CD4-positive, alpha-beta T cell (primary cell): ENCODE measurements around the gene ANKRD16. TPM values are rescaled to one million over a fixed set of nuclear protein-coding genes. Genes with fewer than 3 reads are reported as not detected.

Source experiments
- ATAC-seq: fragments of 200-7000 bp; cut with Tn5 transposase; one replicate; pipeline ENCODE4 v1.10.0; 2022; ENCODE audit warnings: mild to moderate bottlenecking; ENCODE audit not compliant: poor library complexity
- CTCF ChIA-PET: fragments of 350-600 bp; sonication (Branson Sonifier 250); formaldehyde crosslinking; loops from one replicate; lab custom pipeline; 2021; ENCODE audit warnings: antibody characterized with exemption, inconsistent platforms; lab: Charles Lee
- POLR2A ChIA-PET: fragments of 350-600 bp; sonication (Branson Sonifier 250); formaldehyde crosslinking; loops from one replicate; lab custom pipeline; 2021; ENCODE audit warnings: antibody characterized with exemption, inconsistent platforms; lab: Charles Lee
- DNase-seq, 14 experiments: peaks; one replicate each; pipeline ENCODE4 v3.0.0-alpha.2; 2013 to 2020; ENCODE audit warnings: mixed read lengths in 2 of 14
- H3K27ac ChIP-seq, 2 donors: one replicate each; pipeline versions ENCODE4 v1.5.1 to v1.7.0; 2013; ENCODE audit warnings: low read length in 2 of 2, low read depth in 1 of 2, mild to moderate bottlenecking in 1 of 2
- H3K27me3 ChIP-seq, 2 experiments: 1 replicate in 1 of 2; 2 replicates in 1 of 2; pipeline versions ENCODE4 v1.6.1 to v1.7.0; 2013; ENCODE audit warnings: low read length in 2 of 2, control low read depth in 1 of 2, mild to moderate bottlenecking in 1 of 2, moderate library complexity in 1 of 2; ENCODE audit not compliant: insufficient read depth in 2 of 2, control insufficient read depth in 1 of 2
- H3K36me3 ChIP-seq: one replicate; pipeline ENCODE4 v1.6.1; 2013; ENCODE audit warnings: low read length, control low read depth; ENCODE audit not compliant: insufficient read depth
- H3K4me1 ChIP-seq: one replicate; pipeline ENCODE4 v1.6.1; 2013; ENCODE audit warnings: low read length, control low read depth; ENCODE audit not compliant: insufficient read depth
- H3K4me3 ChIP-seq: one replicate; pipeline ENCODE4 v1.5.1; 2013; ENCODE audit warnings: mild to moderate bottlenecking, low read length, moderate library complexity
- H3K9me3 ChIP-seq, 2 experiments: 1 replicate in 1 of 2; 2 replicates in 1 of 2; pipeline versions ENCODE4 v1.6.1 to v1.7.0; 2013; ENCODE audit warnings: low read length in 2 of 2, mild to moderate bottlenecking in 2 of 2, control low read depth in 1 of 2, moderate library complexity in 1 of 2; ENCODE audit not compliant: control insufficient read depth in 1 of 2, insufficient read depth in 1 of 2
- H3K27ac Mint-ChIP-seq: one replicate; pipeline ENCODE4 v1.8.0; 2020; ENCODE audit warnings: mixed read lengths
- H3K27me3 Mint-ChIP-seq: one replicate; pipeline ENCODE4 v1.8.0; 2021; ENCODE audit warnings: mixed read lengths
- H3K36me3 Mint-ChIP-seq: one replicate; pipeline ENCODE4 v1.8.0; 2021; ENCODE audit warnings: low read depth, mixed read lengths
- H3K4me1 Mint-ChIP-seq: one replicate; pipeline ENCODE4 v1.8.0; 2021; ENCODE audit warnings: low read depth, mixed read lengths
- H3K4me3 Mint-ChIP-seq: one replicate; pipeline ENCODE4 v1.8.0; 2020; ENCODE audit warnings: mild to moderate bottlenecking, mixed read lengths
- H3K9me3 Mint-ChIP-seq: one replicate; pipeline ENCODE4 v1.8.0; 2020; ENCODE audit warnings: mixed read lengths
- intact Hi-C, 2 experiments: fragments of 100-400 bp; cut with DNase I in 1 of 2; cut with micrococcal nuclease in 1 of 2; formaldehyde crosslinking; loops; one replicate each; pipeline versions ENCODE4 v1.15.1 to v1.9.0; 2023 to 2025; cut with DNase I, micrococcal nuclease
- total RNA-seq, 174 experiments: library from RNA in 2 of 174; stranded (reverse) in 2 of 174; gene quantifications; one replicate each; pipeline ENCODE4 v1.2.3 and lab custom pipeline; 2021 to 2026
- TF ChIP-seq, protein P1 (sequence below): fragments of 200-600 bp; IDR thresholded peaks from one replicate; pipeline ENCODE4 v1.8.0; 2022; ENCODE audit warnings: antibody characterized with exemption, mild to moderate bottlenecking

Gene ANKRD16
- total RNA-seq, 2 experiments from 2014 or later, result 1.4 to 1.8 TPM

DNA sequence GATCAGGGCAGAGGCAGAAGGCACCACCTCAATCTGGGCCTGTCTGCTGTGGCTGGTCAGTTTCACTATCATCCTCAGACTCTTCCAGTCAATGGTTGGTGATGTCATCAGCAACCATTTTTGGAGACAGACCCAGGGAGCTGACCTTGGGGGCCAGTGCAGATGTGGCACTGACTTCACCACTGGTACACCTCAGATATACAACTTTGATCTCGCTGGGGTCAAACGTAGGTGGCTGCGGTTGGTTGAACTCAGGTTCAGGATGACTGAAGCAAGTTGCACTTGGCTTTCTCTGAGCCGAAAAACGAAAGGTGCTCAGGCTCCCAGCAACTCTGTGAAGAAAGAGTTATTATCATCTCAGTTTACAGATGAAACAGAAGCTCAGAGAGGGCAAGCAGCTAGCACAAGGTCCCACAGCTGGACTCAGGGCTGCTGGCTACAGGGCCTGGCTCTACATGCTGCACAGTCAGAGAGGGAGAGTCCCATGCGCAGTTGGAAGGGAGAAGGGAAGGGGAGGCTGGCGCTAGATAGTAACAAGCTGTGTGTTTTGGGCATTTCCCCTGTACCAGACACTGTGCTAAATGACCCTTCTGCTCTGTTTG lies 27.2 kb downstream of the ANKRD16 start:
- CTCF ChIA-PET, result no interaction called here
- Histone ChIP-seq H3K4me1 (no peaks in the 10 kb centered on the region), H3K27ac (no peak overlapping the region), H3K36me3 (peaks cover 3% of the 10 kb centered on the region), H3K9me3 (no peaks in the 10 kb centered on the region), H3K4me3 (no peak overlapping the region), H3K27me3 (no peaks in the 10 kb centered on the region)
- no peaks in the 10 kb centered on the region for H3K36me3 Mint-ChIP-seq
- H3K27me3 Mint-ChIP-seq, result no peaks in the 10 kb centered on the region
- intact Hi-C loops, result no loop called here
- H3K27ac Mint-ChIP-seq, result no peak overlapping the region
- DNase-seq, result no peak
- H3K9me3 Mint-ChIP-seq, result no peaks in the 10 kb centered on the region
- TF ChIP-seq, protein P1, sequence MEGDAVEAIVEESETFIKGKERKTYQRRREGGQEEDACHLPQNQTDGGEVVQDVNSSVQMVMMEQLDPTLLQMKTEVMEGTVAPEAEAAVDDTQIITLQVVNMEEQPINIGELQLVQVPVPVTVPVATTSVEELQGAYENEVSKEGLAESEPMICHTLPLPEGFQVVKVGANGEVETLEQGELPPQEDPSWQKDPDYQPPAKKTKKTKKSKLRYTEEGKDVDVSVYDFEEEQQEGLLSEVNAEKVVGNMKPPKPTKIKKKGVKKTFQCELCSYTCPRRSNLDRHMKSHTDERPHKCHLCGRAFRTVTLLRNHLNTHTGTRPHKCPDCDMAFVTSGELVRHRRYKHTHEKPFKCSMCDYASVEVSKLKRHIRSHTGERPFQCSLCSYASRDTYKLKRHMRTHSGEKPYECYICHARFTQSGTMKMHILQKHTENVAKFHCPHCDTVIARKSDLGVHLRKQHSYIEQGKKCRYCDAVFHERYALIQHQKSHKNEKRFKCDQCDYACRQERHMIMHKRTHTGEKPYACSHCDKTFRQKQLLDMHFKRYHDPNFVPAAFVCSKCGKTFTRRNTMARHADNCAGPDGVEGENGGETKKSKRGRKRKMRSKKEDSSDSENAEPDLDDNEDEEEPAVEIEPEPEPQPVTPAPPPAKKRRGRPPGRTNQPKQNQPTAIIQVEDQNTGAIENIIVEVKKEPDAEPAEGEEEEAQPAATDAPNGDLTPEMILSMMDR, result no peak
- no peaks in the 10 kb centered on the region for H3K4me1 Mint-ChIP-seq
- no peak for ATAC-seq
- no peak overlapping the region for H3K4me3 Mint-ChIP-seq
- POLR2A ChIA-PET, result no interaction called here

DNA sequence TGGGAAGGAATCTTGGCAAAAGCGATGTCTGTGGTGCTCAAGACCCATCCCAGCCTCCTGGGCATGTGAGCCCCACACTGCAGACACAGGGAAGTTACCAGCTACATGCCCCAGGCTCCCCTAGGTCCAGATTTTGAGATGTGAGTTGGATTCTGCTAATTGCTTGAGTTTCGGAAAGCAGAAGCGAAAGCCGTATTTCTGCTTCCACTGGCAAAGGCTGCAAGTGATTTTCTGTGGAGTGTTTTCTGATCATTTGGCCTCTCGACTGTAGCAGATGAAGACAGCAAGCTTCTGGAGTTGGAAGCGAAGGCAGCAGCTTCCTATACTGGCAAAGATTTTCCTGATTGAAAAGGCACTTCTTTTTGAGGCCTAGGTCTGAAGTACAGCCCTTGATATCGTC lies 29.6 kb downstream of the ANKRD16 start:
- no peak overlapping the region for H3K4me3 Mint-ChIP-seq
- no peaks in the 10 kb centered on the region for H3K9me3 ChIP-seq
- H3K27me3 Mint-ChIP-seq, result no peaks in the 10 kb centered on the region
- no peaks in the 10 kb centered on the region for H3K4me1 ChIP-seq
- H3K27me3 ChIP-seq, result no peaks in the 10 kb centered on the region
- H3K4me3 ChIP-seq, result no peak overlapping the region
- no peaks in the 10 kb centered on the region for H3K9me3 Mint-ChIP-seq
- H3K36me3 ChIP-seq, result peaks cover 3% of the 10 kb centered on the region
- no peaks in the 10 kb centered on the region for H3K36me3 Mint-ChIP-seq
- POLR2A ChIA-PET, result no interaction called here
- intact Hi-C loops, result no loop called here
- TF ChIP-seq, protein P1, result no peak
- no peak overlapping the region for H3K27ac ChIP-seq
- no peaks in the 10 kb centered on the region for H3K4me1 Mint-ChIP-seq
- DNase-seq (no peak), ATAC-seq (no peak)
- CTCF ChIA-PET, result interaction anchor here (0.6 kb wide), 1 partner anchor 1308 kb away, joined by 3 read pairs; no protein-coding TSS in a partner anchor
- no peak overlapping the region for H3K27ac Mint-ChIP-seq

DNA sequence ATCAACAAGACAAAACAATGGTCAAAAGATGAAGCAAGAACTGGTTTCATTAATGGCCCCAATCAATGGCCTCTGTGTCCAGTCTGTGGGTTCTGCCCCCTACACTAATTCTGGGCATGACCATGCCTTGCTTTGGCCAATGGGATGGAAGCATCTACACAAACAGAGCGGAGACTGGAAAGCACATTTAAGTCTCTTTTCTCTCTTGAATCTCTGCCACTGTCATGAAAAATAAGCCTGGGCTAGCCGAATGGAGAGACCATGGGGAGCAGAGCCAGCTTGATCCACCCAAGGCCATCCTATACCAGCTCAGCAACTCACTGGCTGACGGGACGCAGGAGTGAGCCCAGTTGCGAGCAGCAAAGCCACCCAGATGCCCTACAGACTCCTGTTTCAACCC lies 30.9 kb downstream of the ANKRD16 start:
- ChIA-PET CTCF (interaction anchor here (0.8 to 1.2 kb wide), 2 partner anchors 96 to 236 kb away, joined by 3 read pairs; no protein-coding TSS in a partner anchor), POLR2A (interaction anchor here (0.8 kb wide), 1 partner anchor 31 kb away, joined by 3 read pairs; the partner anchor contains the start of genes ANKRD16 and FBH1)
- ATAC-seq (no peak), DNase-seq (no peak)
- Mint-ChIP-seq H3K4me3 (no peak overlapping the region), H3K4me1 (no peaks in the 10 kb centered on the region), H3K27ac (no peak overlapping the region), H3K36me3 (no peaks in the 10 kb centered on the region), H3K9me3 (no peaks in the 10 kb centered on the region), H3K27me3 (no peaks in the 10 kb centered on the region)
- Histone ChIP-seq H3K36me3 (peaks cover 3% of the 10 kb centered on the region), H3K27ac (no peak overlapping the region), H3K4me1 (no peaks in the 10 kb centered on the region), H3K9me3 (no peaks in the 10 kb centered on the region), H3K4me3 (no peak overlapping the region), H3K27me3 (no peaks in the 10 kb centered on the region)
- TF ChIP-seq, protein P1, result no peak
- intact Hi-C loops, result no loop called here
